22Rv1 (cell line): Measurements from ENCODE around the gene TNFRSF25.

Experiments
- ZFX ChIP-seq: fragments of 450-650 bp; IDR thresholded peaks from 2 replicates; pipeline ENCODE4 v1.6.1; 2017; ENCODE audit warnings: antibody characterized with exemption, borderline replicate concordance
- TF ChIP-seq, protein P1 (sequence below): fragments of 450-650 bp; IDR thresholded peaks from 2 replicates; pipeline ENCODE4 v1.5.1; 2017; ENCODE audit warnings: mild to moderate bottlenecking

DNA sequence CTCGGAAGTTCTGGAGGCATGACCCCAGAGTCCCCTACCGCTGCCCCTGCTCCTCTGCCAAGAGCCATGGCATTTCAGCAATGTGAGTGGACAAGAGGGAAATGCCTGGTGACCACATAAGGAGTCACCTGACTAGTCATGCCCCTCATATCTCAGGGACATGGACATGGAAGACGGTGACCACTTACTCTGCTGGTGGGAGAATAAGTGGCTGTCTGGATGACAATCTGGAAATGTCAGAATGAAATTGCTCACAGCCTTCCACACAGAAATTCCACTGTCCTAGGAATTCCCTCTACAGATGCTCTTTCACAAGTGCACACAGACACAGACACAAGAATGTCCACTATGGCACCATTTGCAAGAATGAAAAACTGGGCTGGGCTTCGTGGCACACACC is 49.8 kb upstream of the TNFRSF25 start:
- TF ChIP-seq, protein P1, sequence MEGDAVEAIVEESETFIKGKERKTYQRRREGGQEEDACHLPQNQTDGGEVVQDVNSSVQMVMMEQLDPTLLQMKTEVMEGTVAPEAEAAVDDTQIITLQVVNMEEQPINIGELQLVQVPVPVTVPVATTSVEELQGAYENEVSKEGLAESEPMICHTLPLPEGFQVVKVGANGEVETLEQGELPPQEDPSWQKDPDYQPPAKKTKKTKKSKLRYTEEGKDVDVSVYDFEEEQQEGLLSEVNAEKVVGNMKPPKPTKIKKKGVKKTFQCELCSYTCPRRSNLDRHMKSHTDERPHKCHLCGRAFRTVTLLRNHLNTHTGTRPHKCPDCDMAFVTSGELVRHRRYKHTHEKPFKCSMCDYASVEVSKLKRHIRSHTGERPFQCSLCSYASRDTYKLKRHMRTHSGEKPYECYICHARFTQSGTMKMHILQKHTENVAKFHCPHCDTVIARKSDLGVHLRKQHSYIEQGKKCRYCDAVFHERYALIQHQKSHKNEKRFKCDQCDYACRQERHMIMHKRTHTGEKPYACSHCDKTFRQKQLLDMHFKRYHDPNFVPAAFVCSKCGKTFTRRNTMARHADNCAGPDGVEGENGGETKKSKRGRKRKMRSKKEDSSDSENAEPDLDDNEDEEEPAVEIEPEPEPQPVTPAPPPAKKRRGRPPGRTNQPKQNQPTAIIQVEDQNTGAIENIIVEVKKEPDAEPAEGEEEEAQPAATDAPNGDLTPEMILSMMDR = no peak
- TF ChIP-seq ZFX = no peak
